A549 (cell line): ENCODE data around the gene HDAC1. TPM values are rescaled to one million over a fixed set of nuclear protein-coding genes. Genes with fewer than 3 reads are reported as not detected.

Source experiments
- ATAC-seq, 2 experiments: fragments of 200-7000 bp in 1 of 2; fragments of >200 bp in 1 of 2; cut with Nextera tagmentation in 1 of 2; cut with Tn5 transposase in 1 of 2; 3 replicates each; pipeline versions ENCODE4 v1.8.0 to v1.9.1; 2018 to 2020; ENCODE audit warnings: mild to moderate bottlenecking in 1 of 2, moderate library complexity in 1 of 2
- CTCF ChIA-PET: fragments of 300-600 bp; sonication (Branson Sonifier 250); formaldehyde crosslinking; extraction: SDS; loops from one replicate; lab custom pipeline; 2021; ENCODE audit warnings: antibody characterized with exemption, inconsistent platforms; lab: Yijun Ruan, JAX
- POLR2A ChIA-PET: fragments of 350-600 bp; formaldehyde crosslinking; extraction: SDS; loops from one replicate; lab custom pipeline; 2021; ENCODE audit warnings: antibody characterized with exemption, inconsistent platforms; lab: Yijun Ruan, JAX
- DNase-seq, 2 experiments: peaks; one replicate each; pipeline versions ENCODE4 v3.0.0 to v3.0.0-alpha.2; 2011 to 2016; ENCODE audit warnings: low read depth in 1 of 2, low spot score in 1 of 2
- FAIRE-seq: peaks from 2 replicates; lab custom pipeline; 2011; peaks lifted over from hg19 to GRCh38; lab: Jason Lieb, UNC
- H3K27ac ChIP-seq, 2 experiments: fragments of >200 bp; sonication (Bioruptor Twin); formaldehyde crosslinking; 3 replicates each; pipeline ENCODE4 v1.5.1; 2016 to 2017
- H3K4me1 ChIP-seq: fragments of >200 bp; sonication (Bioruptor Twin); formaldehyde crosslinking; 3 replicates; pipeline ENCODE4 v1.6.1; 2016
- H3K4me2 ChIP-seq: fragments of >200 bp; sonication (Bioruptor Twin); formaldehyde crosslinking; 3 replicates; pipeline ENCODE4 v1.6.1; 2016
- H3K4me3 ChIP-seq: fragments of >200 bp; sonication (Bioruptor Twin); formaldehyde crosslinking; 3 replicates; pipeline ENCODE4 v1.5.1; 2016
- H3K9me3 ChIP-seq: fragments of >200 bp; sonication (Bioruptor Twin); formaldehyde crosslinking; 3 replicates; pipeline ENCODE4 v1.6.1; 2016
- CHD2 ChIP-seq: fragments of 150-350 bp; IDR thresholded peaks from 2 replicates; pipeline ENCODE4 v1.6.1; 2014; ENCODE audit warnings: low read length; ENCODE audit not compliant: partially characterized antibody
- E2F6 ChIP-seq: IDR thresholded peaks from 2 replicates; pipeline ENCODE4 v1.6.1; 2012; ENCODE audit warnings: low read depth, borderline replicate concordance
- ELK1 ChIP-seq: fragments of 150-350 bp; IDR thresholded peaks from 2 replicates; pipeline ENCODE4 v1.6.1; 2014; ENCODE audit warnings: low read depth, mild to moderate bottlenecking, low read length
- ESRRA ChIP-seq: fragments of 150-350 bp; IDR thresholded peaks from 2 replicates; pipeline ENCODE4 v1.6.1; 2014; ENCODE audit warnings: mild to moderate bottlenecking, low read length, borderline replicate concordance
- FOSB ChIP-seq: fragments of 250-450 bp; sonication (Bioruptor Pico); IDR thresholded peaks from 2 replicates; pipeline ENCODE4 v1.5.0; 2020; ENCODE audit warnings: mild to moderate bottlenecking, moderate library complexity
- FOSL2 ChIP-seq, 2 experiments: fragments of 450-650 bp in 1 of 2; fragments of >200 bp in 1 of 2; sonication (Bioruptor Twin) in 1 of 2; formaldehyde crosslinking; IDR thresholded peaks; 2 replicates each; pipeline versions ENCODE4 v1.5.0 to v1.6.1; 2016 to 2020; ENCODE audit warnings: mild to moderate bottlenecking in 1 of 2, moderate library complexity in 1 of 2
- FOXS1 ChIP-seq: fragments of 250-450 bp; sonication (Bioruptor Pico); IDR thresholded peaks from 2 replicates; pipeline ENCODE4 v1.5.0; 2020; ENCODE audit warnings: mild to moderate bottlenecking, moderate library complexity
- HES2 ChIP-seq: fragments of >200 bp; sonication (Bioruptor Twin); formaldehyde crosslinking; IDR thresholded peaks from 2 replicates; pipeline ENCODE4 v1.6.1; 2016
- HOXA7 ChIP-seq: fragments of 250-450 bp; sonication (Bioruptor Pico); IDR thresholded peaks from 2 replicates; pipeline ENCODE4 v1.5.0; 2020; ENCODE audit warnings: mild to moderate bottlenecking, moderate library complexity
- HOXB13 ChIP-seq: fragments of 250-450 bp; sonication (Bioruptor Pico); IDR thresholded peaks from 2 replicates; pipeline ENCODE4 v1.5.0; 2020; ENCODE audit warnings: low read depth, mild to moderate bottlenecking, moderate library complexity
- JUN ChIP-seq, 2 experiments: fragments of >200 bp; sonication (Bioruptor Twin); formaldehyde crosslinking; IDR thresholded peaks; 2 replicates in 1 of 2; 3 replicates in 1 of 2; pipeline ENCODE4 v1.6.1; 2016 to 2017
- JUNB ChIP-seq: fragments of >200 bp; sonication (Bioruptor Twin); formaldehyde crosslinking; IDR thresholded peaks from 2 replicates; pipeline ENCODE4 v1.6.1; 2016
- MAFK ChIP-seq: fragments of 450-650 bp; IDR thresholded peaks from 2 replicates; pipeline ENCODE4 v1.6.1; 2014; ENCODE audit not compliant: partially characterized antibody
- MAX ChIP-seq: IDR thresholded peaks from 2 replicates; pipeline ENCODE4 v1.6.1; 2012
- MAZ ChIP-seq: fragments of 150-350 bp; IDR thresholded peaks from 2 replicates; pipeline ENCODE4 v1.6.1; 2014; ENCODE audit warnings: antibody characterized with exemption, low read depth, low read length, borderline replicate concordance
- POLR2AphosphoS2 ChIP-seq: conservative IDR thresholded peaks from 2 replicates; pipeline ENCODE4 v1.6.1; 2012; ENCODE audit warnings: low read length, improper control_type of control experiment, inconsistent platforms
- RARB ChIP-seq: fragments of 250-450 bp; sonication (Bioruptor Pico); IDR thresholded peaks from 2 replicates; pipeline ENCODE4 v1.8.0; 2021; ENCODE audit warnings: mild to moderate bottlenecking, moderate library complexity
- RCOR1 ChIP-seq: fragments of 150-350 bp; IDR thresholded peaks from 2 replicates; pipeline ENCODE4 v1.6.1; 2014; ENCODE audit warnings: antibody characterized with exemption, low read length, low read depth
- REST ChIP-seq: fragments of 200-600 bp; sonication (generic); IDR thresholded peaks from 2 replicates; pipeline ENCODE4 v1.6.1; 2016; ENCODE audit warnings: antibody characterized with exemption, mild to moderate bottlenecking, moderate library complexity
- RFX5 ChIP-seq: fragments of 450-650 bp; IDR thresholded peaks from 2 replicates; pipeline ENCODE4 v1.7.1; 2014; ENCODE audit warnings: antibody characterized with exemption, mild to moderate bottlenecking, moderate library complexity
- SREBF2 ChIP-seq: fragments of 450-650 bp; IDR thresholded peaks from 2 replicates; pipeline ENCODE4 v1.6.1; 2014; ENCODE audit warnings: mild to moderate bottlenecking, moderate library complexity
- TP53 ChIP-seq: fragments of 250-450 bp; sonication (Bioruptor Pico); IDR thresholded peaks from 2 replicates; pipeline ENCODE4 v1.5.0; 2021; ENCODE audit warnings: mild to moderate bottlenecking, moderate library complexity
- ZSCAN20 ChIP-seq: fragments of 250-450 bp; sonication (Bioruptor Pico); IDR thresholded peaks from 2 replicates; pipeline ENCODE4 v1.8.0; 2022; ENCODE audit warnings: mild to moderate bottlenecking, moderate library complexity
- WGBS: methylation state at CpG from one replicate; pipeline ENCODE4 v1.1.6; 2017; ENCODE audit errors: missing lambda C conversion rate; 5-methylcytosine and 5-hydroxymethylcytosine counted together
- polyA plus RNA-seq, 4 experiments: library from polyadenylated mRNA; depleted of rRNA in 3 of 4; stranded (reverse); fragments of >200 nt; fragmentation: RNase III in 1 of 4; extraction: RNeasy Plus Mini Kit Qiagen cat#74134 plus additional on column Dnase treatment in 1 of 4; gene quantifications; 2 replicates in 3 of 4; 3 replicates in 1 of 4; pipeline ENCODE4 v1.2.3, GENCODE V29; 2011 to 2017
- TF ChIP-seq, protein P1 (sequence below): fragments of 250-450 bp; sonication (Bioruptor Pico); IDR thresholded peaks from 2 replicates; pipeline ENCODE4 v1.5.0; 2020; ENCODE audit warnings: low read depth, mild to moderate bottlenecking, moderate library complexity

HDAC1 gene
- polyA plus RNA-seq, 2 of the 4 experiments (the other 2 are of a cell fraction): 99.6 to 135 TPM

- Histone ChIP-seq H3K4me1 (0 out of 3 replicates have a peak, but pooled peaks cover 5% of the 10 kb centered on the region), H3K4me2 (no peak overlapping the region), H3K4me3 (no peak overlapping the region), H3K9me3 (no peaks in the 10 kb centered on the region), H3K27ac (no peak overlapping the region)
- ATAC-seq: no peak
- WGBS: 59% methylated on average over 6 of the region's 7 CpGs
- FAIRE-seq: no peak
- ChIA-PET CTCF (interaction anchor here (0.9 kb wide), 1 partner anchor 11 kb away, joined by 3 read pairs; no protein-coding TSS in a partner anchor), POLR2A (no interaction called here)
- TF ChIP-seq E2F6 (no peak), FOSL2 (IDR thresholded peaks at IDR 0.05) (no peak), FOSL2 (CRISPR knock-in tag; IDR thresholded peaks at IDR 0.05) (no peak), ZSCAN20 (CRISPR knock-in tag) (no peak), MAFK (no peak), RARB (CRISPR knock-in tag) (no peak), REST (no peak), CHD2 (no peak), FOXS1 (CRISPR knock-in tag) (no peak), RCOR1 (no peak), ELK1 (no peak), TP53 (no peak), JUN (IDR thresholded peaks at IDR 0.05) (no peak), MAZ (no peak), MAX (no peak), SREBF2 (no peak)
- TF ChIP-seq, protein P1, sequence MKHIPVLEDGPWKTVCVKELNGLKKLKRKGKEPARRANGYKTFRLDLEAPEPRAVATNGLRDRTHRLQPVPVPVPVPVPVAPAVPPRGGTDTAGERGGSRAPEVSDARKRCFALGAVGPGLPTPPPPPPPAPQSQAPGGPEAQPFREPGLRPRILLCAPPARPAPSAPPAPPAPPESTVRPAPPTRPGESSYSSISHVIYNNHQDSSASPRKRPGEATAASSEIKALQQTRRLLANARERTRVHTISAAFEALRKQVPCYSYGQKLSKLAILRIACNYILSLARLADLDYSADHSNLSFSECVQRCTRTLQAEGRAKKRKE (CRISPR knock-in tag): no peak
- no peak for DNase-seq
Observed at GRCh38 chr1:32272557-32273390, 19.1 kb upstream of the HDAC1 start.

- H3K4me2 ChIP-seq: no peak overlapping the region
- 51% methylated on average over 9 of the region's 10 CpGs for WGBS
- H3K4me1 ChIP-seq: 0 out of 3 replicates have a peak, but pooled peaks cover 5% of the 10 kb centered on the region
- FAIRE-seq (no peak), DNase-seq (no peak), ATAC-seq (peak; percentile 46 to 63; a peak in 3 of 6 replicates)
- H3K27ac ChIP-seq: peak overlapping the region in 1 of 2 experiments; percentile 40; a peak in 1 of 6 replicates
- no peaks in the 10 kb centered on the region for H3K9me3 ChIP-seq
- CTCF ChIA-PET: interaction anchor here (1.2 to 1.4 kb wide), 2 partner anchors 24 to 26 kb away, joined by 3 read pairs; no protein-coding TSS in a partner anchor
- POLR2A ChIA-PET: no interaction called here
- H3K4me3 ChIP-seq: no peak overlapping the region
- no peak for TF ChIP-seq HOXA7 (CRISPR knock-in tag)
- TF ChIP-seq HOXB13 (CRISPR knock-in tag): no peak
- TF ChIP-seq FOSB: no peak
- no peak for TF ChIP-seq ESRRA
- TF ChIP-seq RCOR1: no peak
- no peak for TF ChIP-seq RFX5
- no peak for TF ChIP-seq HES2
- no peak for TF ChIP-seq SREBF2
- TF ChIP-seq POLR2AphosphoS2: no peak
- TF ChIP-seq JUNB: no peak
Observed at GRCh38 chr1:32273391-32274208, 18.3 kb upstream of the HDAC1 start.
